CD14-positive monocyte (primary cell): ENCODE results near the gene SUPT20HL1. TPM values are rescaled to one million over a fixed set of nuclear protein-coding genes. Genes with fewer than 3 reads are reported as not detected.

Source experiments
- DNase-seq, 3 donors: peaks; one replicate each; pipeline ENCODE4 v3.0.0-alpha.2; 2011 to 2022
- H2AFZ ChIP-seq: 2 replicates; pipeline ENCODE4 v1.6.0; 2012; ENCODE audit warnings: mild to moderate bottlenecking, low read depth, low read length, inconsistent platforms; ENCODE audit not compliant: insufficient read depth, poor library complexity, severe bottlenecking
- H3K27ac ChIP-seq, 2 donors: 1 replicate in 1 of 2; 2 replicates in 1 of 2; pipeline ENCODE4 v1.5.1; 2012 to 2013; ENCODE audit warnings: low read length in 2 of 2, control low read depth in 1 of 2, inconsistent platforms in 1 of 2, low read depth in 1 of 2, mild to moderate bottlenecking in 1 of 2
- H3K27me3 ChIP-seq, 2 donors: one replicate each; pipeline versions ENCODE4 v1.6.0 to v1.6.1; 2011 to 2013; ENCODE audit warnings: low read length in 2 of 2; ENCODE audit not compliant: control insufficient read depth in 2 of 2, insufficient read depth in 2 of 2
- H3K36me3 ChIP-seq, 2 donors: replicated peaks in 1 of 2; 1 replicate in 1 of 2; 2 replicates in 1 of 2; pipeline versions ENCODE4 v1.5.1 to v1.6.1; 2012 to 2013; ENCODE audit warnings: low read length in 2 of 2, control low read depth in 1 of 2, inconsistent platforms in 1 of 2, mild to moderate bottlenecking in 1 of 2; ENCODE audit not compliant: insufficient read depth in 2 of 2, control insufficient read depth in 1 of 2
- H3K4me1 ChIP-seq, 2 donors: 1 replicate in 1 of 2; 2 replicates in 1 of 2; pipeline versions ENCODE4 v1.5.1 to v1.6.1; 2012 to 2013; ENCODE audit warnings: low read length in 2 of 2, control low read depth in 1 of 2, inconsistent platforms in 1 of 2, mild to moderate bottlenecking in 1 of 2, moderate library complexity in 1 of 2; ENCODE audit not compliant: insufficient read depth in 2 of 2, control insufficient read depth in 1 of 2
- H3K4me2 ChIP-seq: replicated peaks from 2 replicates; pipeline ENCODE3; 2012; ENCODE audit warnings: low read length, moderate library complexity, mild to moderate bottlenecking; ENCODE audit not compliant: poor library complexity, severe bottlenecking; ENCODE audit errors: extremely low read depth
- H3K4me3 ChIP-seq, 3 experiments: fragments of 200-600 bp in 1 of 3; sonication (generic) in 1 of 3; replicated peaks in 1 of 3; 1 replicate in 2 of 3; 2 replicates in 1 of 3; pipeline ENCODE4 v1.5.1; 2011 to 2013; ENCODE audit warnings: low read length in 3 of 3, mild to moderate bottlenecking in 3 of 3, control low read depth in 2 of 3, low read depth in 2 of 3, inconsistent platforms in 1 of 3, moderate library complexity in 1 of 3
- H3K79me2 ChIP-seq: 2 replicates; pipeline ENCODE4 v1.6.0; 2012; ENCODE audit warnings: mild to moderate bottlenecking, control low read depth, inconsistent platforms, low read length, moderate library complexity; ENCODE audit not compliant: insufficient read depth
- H3K9ac ChIP-seq: 2 replicates; pipeline ENCODE4 v1.6.0; 2017; ENCODE audit warnings: low read length, mild to moderate bottlenecking; ENCODE audit not compliant: insufficient read depth, poor library complexity, severe bottlenecking
- H3K9me3 ChIP-seq, 2 donors: replicated peaks in 1 of 2; 1 replicate in 1 of 2; 2 replicates in 1 of 2; pipeline versions ENCODE4 v1.5.1 to v1.6.1; 2012 to 2013; ENCODE audit warnings: low read length in 2 of 2, control low read depth in 1 of 2; ENCODE audit not compliant: control insufficient read depth in 1 of 2, insufficient read depth in 1 of 2
- H4K20me1 ChIP-seq: 2 replicates; pipeline ENCODE4 v1.6.0; 2012; ENCODE audit warnings: mild to moderate bottlenecking, low read length, control low read depth, moderate library complexity; ENCODE audit not compliant: insufficient read depth
- H3K27ac Mint-ChIP-seq, 7 donors: one replicate each; pipeline ENCODE4 v1.8.0; 2020; ENCODE audit warnings: mild to moderate bottlenecking in 7 of 7, mixed read lengths in 7 of 7, moderate library complexity in 6 of 7, inconsistent platforms in 2 of 7
- H3K27me3 Mint-ChIP-seq, 3 donors: one replicate each; pipeline ENCODE4 v1.8.0; 2021 to 2022; ENCODE audit warnings: low read depth in 3 of 3, mild to moderate bottlenecking in 3 of 3, mixed read lengths in 3 of 3, moderate library complexity in 3 of 3, inconsistent platforms in 1 of 3
- H3K36me3 Mint-ChIP-seq, 2 donors: one replicate each; pipeline ENCODE4 v1.8.0; 2020; ENCODE audit warnings: mixed read lengths in 2 of 2, inconsistent platforms in 1 of 2, mild to moderate bottlenecking in 1 of 2
- H3K4me1 Mint-ChIP-seq: one replicate; pipeline ENCODE4 v1.8.0; 2020; ENCODE audit warnings: mild to moderate bottlenecking, mixed read lengths
- H3K4me3 Mint-ChIP-seq, 2 donors: one replicate each; pipeline ENCODE4 v1.8.0; 2020; ENCODE audit warnings: mild to moderate bottlenecking in 2 of 2, mixed read lengths in 2 of 2, moderate library complexity in 1 of 2
- H3K9me3 Mint-ChIP-seq, 7 donors: one replicate each; pipeline ENCODE4 v1.8.0; 2020 to 2022; ENCODE audit warnings: mixed read lengths in 7 of 7, mild to moderate bottlenecking in 6 of 7, moderate library complexity in 6 of 7, inconsistent platforms in 2 of 7
- CTCF ChIP-seq: fragments of 200-600 bp; IDR thresholded peaks from one replicate; pipeline ENCODE4 v1.8.0; 2022; ENCODE audit warnings: antibody characterized with exemption, mild to moderate bottlenecking
- WGBS: methylation state at CpG from one replicate; pipeline ENCODE4 v1.1.5; 2013; ENCODE audit warnings: missing lambda C conversion rate; ENCODE audit not compliant: insufficient coverage; 5-methylcytosine and 5-hydroxymethylcytosine counted together
- intact Hi-C, 2 donors: fragments of 100-400 bp; cut with micrococcal nuclease; formaldehyde crosslinking; loops; one replicate each; pipeline versions ENCODE4 v1.15.0 to v1.15.1; 2023
- polyA plus RNA-seq, 3 donors: library from polyadenylated mRNA; depleted of rRNA in 1 of 3; unstranded in 2 of 3; stranded (reverse) in 1 of 3; fragments of 300-500 nt in 2 of 3; fragments of >200 nt in 1 of 3; fragmentation: Illumina TruSeq in 2 of 3; gene quantifications; 1 replicate in 2 of 3; 2 replicates in 1 of 3; pipeline ENCODE4 v1.2.3, GENCODE V29; 2012 to 2021

Gene SUPT20HL1
- polyA plus RNA-seq, 3 donors = not detected

- Mint-ChIP-seq H3K36me3 (no peaks in the 10 kb centered on the region), H3K9me3 (peaks cover 0 to 16% (median 6%) of the 10 kb centered on the region in 7 donors), H3K27me3 (peaks cover 1 to 15% (median 5%) of the 10 kb centered on the region in 3 donors), H3K4me1 (no peaks in the 10 kb centered on the region), H3K4me3 (no peak overlapping the region), H3K27ac (no peak overlapping the region)
- Histone ChIP-seq H3K4me3 (no peak overlapping the region), H4K20me1 (no peaks in the 10 kb centered on the region), H3K4me2 (no peak overlapping the region), H3K36me3 (no peaks in the 10 kb centered on the region), H3K27me3 (peaks cover 0 to 7% of the 10 kb centered on the region in 2 donors), H3K9ac (no peak overlapping the region), H2AFZ (no peak overlapping the region), H3K9me3 (peaks cover 0 to 6% of the 10 kb centered on the region in 2 donors), H3K27ac (no peak overlapping the region), H3K4me1 (no peaks in the 10 kb centered on the region), H3K79me2 (no peaks in the 10 kb centered on the region)
- no peak for DNase-seq
- TF ChIP-seq CTCF = no peak
- WGBS = no CpG with 5 or more reads among the region's 1 CpG
- intact Hi-C loops = no loop called here
These were observed 24.6 kb upstream of the SUPT20HL1 start for GRCh38 chrX:24335871-24336270.

GRCh38 chrX:24339911-24340310 lies 20.5 kb upstream of the SUPT20HL1 start:
- H3K4me1 ChIP-seq = no peaks in the 10 kb centered on the region
- no peak overlapping the region for H3K4me3 ChIP-seq
- no peak overlapping the region for H3K9ac ChIP-seq
- H3K4me2 ChIP-seq = no peak overlapping the region
- H3K9me3 Mint-ChIP-seq = peaks cover 0 to 4% (median 0%) of the 10 kb centered on the region in 7 donors
- no peaks in the 10 kb centered on the region for H3K9me3 ChIP-seq
- peaks cover 0 to 29% of the 10 kb centered on the region in 2 donors for H3K27me3 ChIP-seq
- H3K36me3 Mint-ChIP-seq = no peaks in the 10 kb centered on the region
- no peaks in the 10 kb centered on the region for H4K20me1 ChIP-seq
- no peaks in the 10 kb centered on the region for H3K79me2 ChIP-seq
- H2AFZ ChIP-seq = no peak overlapping the region
- TF ChIP-seq CTCF = no peak
- DNase-seq = no peak
- no peak overlapping the region for H3K27ac Mint-ChIP-seq
- no peak overlapping the region for H3K4me3 Mint-ChIP-seq
- H3K27ac ChIP-seq = no peak overlapping the region
- intact Hi-C loops = no loop called here
- no peaks in the 10 kb centered on the region for H3K36me3 ChIP-seq
- H3K4me1 Mint-ChIP-seq = peaks cover 2% of the 10 kb centered on the region
- peaks cover 2 to 29% (median 9%) of the 10 kb centered on the region in 3 donors for H3K27me3 Mint-ChIP-seq
